ENCODE data around the gene RPL6.
"Not testable (repeated sequence)": the region's sequence is repeated elsewhere in the genome, so short reads cannot be mapped to it uniquely, and the experiment has no call there.

RPL6 gene

GRCh38 chr12:112419297-112420133 is 10.1 kb upstream of the RPL6 start:
- peak; percentile 89 for DNase-seq (ENCODE audit: low read depth)

- peak; percentile 86 for DNase-seq (ENCODE audit: low read depth)
Measured at GRCh38 chr12:112418608-112419296, 9.3 kb upstream of the RPL6 start, which contains the start of gene PTPN11. Gene PTPN11 (plus strand): TSS chr12:112418947. CDS start chr12:112419112, 165 bp downstream.

- DNase-seq (ENCODE audit: low read depth): no peak
Measured at GRCh38 chr12:112418273-112418607, 8.8 kb upstream of the RPL6 start.

- not testable (repeated sequence) for DNase-seq (ENCODE audit: low read depth)
Measured at GRCh38 chr12:112415457-112415856, 6.1 kb upstream of the RPL6 start.

GRCh38 chr12:112413855-112414625 is 4.6 kb upstream of the RPL6 start:
- DNase-seq (ENCODE audit: low read depth): no peak

GRCh38 chr12:112409906-112410244 is 470 bp upstream of the RPL6 start:
- no peak for DNase-seq (ENCODE audit: low read depth)

- no peak for DNase-seq (ENCODE audit: low read depth)
Measured at GRCh38 chr12:112408621-112409020, 784 bp downstream of the RPL6 start.

- DNase-seq (ENCODE audit: low read depth): not testable (repeated sequence)
Measured at GRCh38 chr12:112407683-112408082, 1.7 kb downstream of the RPL6 start.

GRCh38 chr12:112406519-112407488 is 2.6 kb downstream of the RPL6 start:
- no peak for DNase-seq (ENCODE audit: low read depth)

GRCh38 chr12:112401903-112402498 is 7.4 kb downstream of the RPL6 start:
- no peak for DNase-seq (ENCODE audit: low read depth)

- no peak for DNase-seq (ENCODE audit: low read depth)
Measured at GRCh38 chr12:112401054-112401453, 8.4 kb downstream of the RPL6 start.

GRCh38 chr12:112393328-112393727 is 16.1 kb downstream of the RPL6 start:
- DNase-seq (ENCODE audit: low read depth): no peak

GRCh38 chr12:112389922-112390654 is 19.3 kb downstream of the RPL6 start:
- DNase-seq (ENCODE audit: low read depth): not testable (repeated sequence)

- no peak for DNase-seq (ENCODE audit: low read depth)
Measured at GRCh38 chr12:112389228-112389627, 20.2 kb downstream of the RPL6 start.

GRCh38 chr12:112386726-112387125 is 22.7 kb downstream of the RPL6 start:
- no peak for DNase-seq (ENCODE audit: low read depth)

GRCh38 chr12:112382866-112383265 is 26.5 kb downstream of the RPL6 start:
- no peak for DNase-seq (ENCODE audit: low read depth)

GRCh38 chr12:112381883-112382796 is 27.3 kb downstream of the RPL6 start, which contains the start of gene HECTD4:
Gene HECTD4 (minus strand): TSS chr12:112382431. CDS start chr12:112382128, 303 bp downstream.
- DNase-seq (ENCODE audit: low read depth): peak; percentile 89

GRCh38 chr12:112381406-112381882 is 28.0 kb downstream of the RPL6 start:
- DNase-seq (ENCODE audit: low read depth): peak; percentile 33

Data from EH (cell line).